ENCODE data around the gene NFIA.

DNA sequence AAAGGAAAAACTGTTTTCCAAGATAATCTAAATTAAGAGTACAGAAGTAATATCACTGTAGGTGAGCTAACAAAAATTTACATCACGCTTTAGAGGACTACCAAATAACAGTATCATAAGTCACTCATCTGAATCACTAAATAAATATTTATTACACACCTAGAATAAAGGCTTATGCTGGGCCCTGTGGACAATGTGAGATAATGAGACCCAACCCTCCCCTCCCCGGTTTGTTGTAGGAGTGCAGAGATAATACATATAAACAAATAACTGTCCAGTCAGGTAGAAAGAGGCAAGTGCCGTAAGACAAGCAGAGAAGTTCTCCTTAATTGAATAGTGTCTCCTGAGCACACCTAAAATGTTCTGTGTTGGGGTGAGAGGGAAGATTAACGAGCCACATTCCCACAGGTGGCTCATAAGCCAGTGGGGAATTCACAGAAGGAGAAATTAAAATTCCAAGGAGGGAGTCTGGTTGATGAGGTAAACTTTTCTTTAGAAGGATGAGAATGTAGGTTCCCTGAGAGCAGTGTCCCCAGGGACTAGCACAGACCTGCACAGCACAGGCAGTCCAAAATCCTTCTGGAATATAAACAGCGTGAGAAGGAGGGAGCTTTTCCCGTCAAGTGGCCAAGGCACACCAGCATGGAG is 241.4 kb downstream of the NFIA start:
- no peak for TF ChIP-seq POLR2A (IDR thresholded peaks at IDR 0.05; ENCODE audit: low read depth, low read length)
- TF ChIP-seq TAF1 (IDR thresholded peaks at IDR 0.05; ENCODE audit: low read depth, low read length) = no peak
- TF ChIP-seq SPI1 (IDR thresholded peaks at IDR 0.05; ENCODE audit: low read depth, low read length) = no peak
- TF ChIP-seq POLR2AphosphoS5 (IDR thresholded peaks at IDR 0.05; ENCODE audit: low read depth, low read length) = no peak
- no peak for TF ChIP-seq POU2F2 (IDR thresholded peaks at IDR 0.05; ENCODE audit: low read depth, low read length)
- no peak for TF ChIP-seq PAX5 (IDR thresholded peaks at IDR 0.05; ENCODE audit: insufficient read depth, low read length, severe bottlenecking)

Measured in GM12891 (cell line).